D721Med (cell line): Measurements from ENCODE around the gene TBATA.

Experiments used
- DNase-seq: peaks from one replicate; pipeline ENCODE4 v3.0.0; 2011; ENCODE audit warnings: low spot score; ENCODE audit not compliant: insufficient read length
- FAIRE-seq: peaks from 2 replicates; lab custom pipeline; 2011; peaks lifted over from hg19 to GRCh38; lab: Jason Lieb, UNC
- TF ChIP-seq, protein P1 (sequence below): IDR thresholded peaks from 2 replicates; pipeline ENCODE4 v1.5.1; 2012; ENCODE audit warnings: mild to moderate bottlenecking, control low read depth; ENCODE audit not compliant: insufficient read depth; ENCODE audit errors: missing control alignments

Gene TBATA

DNA sequence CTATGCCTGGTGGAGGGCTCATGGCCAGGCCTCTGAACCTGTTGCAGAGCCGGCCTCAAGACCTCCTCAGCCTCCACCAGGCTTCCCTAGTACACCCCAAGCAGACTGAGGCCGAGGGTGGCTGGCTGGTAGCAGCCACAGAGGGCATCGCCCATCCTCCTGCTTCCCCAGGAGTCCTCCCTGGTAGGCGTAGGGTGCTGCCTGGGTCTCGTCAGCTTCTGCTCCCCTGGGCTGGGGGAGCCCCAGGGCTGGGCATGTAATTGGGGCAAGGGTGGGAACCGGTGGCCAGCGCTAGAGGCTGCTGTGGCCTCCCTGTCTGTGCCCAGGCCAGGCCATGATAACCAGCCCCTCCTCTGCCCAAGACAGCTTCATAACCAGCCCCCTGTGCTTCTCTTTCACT lies 32.6 kb downstream of the TBATA start:
- DNase-seq (no peak), FAIRE-seq (no peak)
- TF ChIP-seq, protein P1, sequence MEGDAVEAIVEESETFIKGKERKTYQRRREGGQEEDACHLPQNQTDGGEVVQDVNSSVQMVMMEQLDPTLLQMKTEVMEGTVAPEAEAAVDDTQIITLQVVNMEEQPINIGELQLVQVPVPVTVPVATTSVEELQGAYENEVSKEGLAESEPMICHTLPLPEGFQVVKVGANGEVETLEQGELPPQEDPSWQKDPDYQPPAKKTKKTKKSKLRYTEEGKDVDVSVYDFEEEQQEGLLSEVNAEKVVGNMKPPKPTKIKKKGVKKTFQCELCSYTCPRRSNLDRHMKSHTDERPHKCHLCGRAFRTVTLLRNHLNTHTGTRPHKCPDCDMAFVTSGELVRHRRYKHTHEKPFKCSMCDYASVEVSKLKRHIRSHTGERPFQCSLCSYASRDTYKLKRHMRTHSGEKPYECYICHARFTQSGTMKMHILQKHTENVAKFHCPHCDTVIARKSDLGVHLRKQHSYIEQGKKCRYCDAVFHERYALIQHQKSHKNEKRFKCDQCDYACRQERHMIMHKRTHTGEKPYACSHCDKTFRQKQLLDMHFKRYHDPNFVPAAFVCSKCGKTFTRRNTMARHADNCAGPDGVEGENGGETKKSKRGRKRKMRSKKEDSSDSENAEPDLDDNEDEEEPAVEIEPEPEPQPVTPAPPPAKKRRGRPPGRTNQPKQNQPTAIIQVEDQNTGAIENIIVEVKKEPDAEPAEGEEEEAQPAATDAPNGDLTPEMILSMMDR, result no peak

- no peak for DNase-seq
- FAIRE-seq, result no peak
- TF ChIP-seq, protein P1, result no peak
These were observed 33.2 kb downstream of the TBATA start for GRCh38 chr10:70751991-70752390.

DNA sequence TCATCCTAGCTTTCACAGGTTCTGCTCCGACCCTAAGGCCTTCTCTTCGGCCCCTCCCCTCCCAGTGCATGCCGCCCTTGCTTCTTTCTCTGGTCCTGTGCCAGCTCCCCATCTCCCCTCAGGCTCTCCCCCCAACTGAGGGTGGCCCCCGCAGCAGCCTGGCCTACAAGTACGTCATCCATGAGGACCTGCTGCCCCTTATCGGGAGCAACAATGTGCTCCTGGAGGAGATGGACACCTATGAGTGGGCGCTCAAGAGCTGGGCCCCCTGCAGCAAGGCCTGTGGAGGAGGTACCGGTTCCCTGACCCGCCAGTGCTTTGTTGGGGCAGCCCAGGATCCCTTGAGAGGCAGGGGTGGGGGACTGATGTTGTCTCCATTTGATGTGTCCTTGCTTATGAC lies 33.8 kb downstream of the TBATA start:
- DNase-seq (no peak), FAIRE-seq (no peak)
- TF ChIP-seq, protein P1, result no peak

- DNase-seq, result no peak
- no peak for FAIRE-seq
- TF ChIP-seq, protein P1, result no peak
These were observed 34.9 kb downstream of the TBATA start for GRCh38 chr10:70750156-70750703.

- FAIRE-seq, result no peak
These were observed 35.4 kb downstream of the TBATA start for GRCh38 chr10:70749756-70750155.

DNA sequence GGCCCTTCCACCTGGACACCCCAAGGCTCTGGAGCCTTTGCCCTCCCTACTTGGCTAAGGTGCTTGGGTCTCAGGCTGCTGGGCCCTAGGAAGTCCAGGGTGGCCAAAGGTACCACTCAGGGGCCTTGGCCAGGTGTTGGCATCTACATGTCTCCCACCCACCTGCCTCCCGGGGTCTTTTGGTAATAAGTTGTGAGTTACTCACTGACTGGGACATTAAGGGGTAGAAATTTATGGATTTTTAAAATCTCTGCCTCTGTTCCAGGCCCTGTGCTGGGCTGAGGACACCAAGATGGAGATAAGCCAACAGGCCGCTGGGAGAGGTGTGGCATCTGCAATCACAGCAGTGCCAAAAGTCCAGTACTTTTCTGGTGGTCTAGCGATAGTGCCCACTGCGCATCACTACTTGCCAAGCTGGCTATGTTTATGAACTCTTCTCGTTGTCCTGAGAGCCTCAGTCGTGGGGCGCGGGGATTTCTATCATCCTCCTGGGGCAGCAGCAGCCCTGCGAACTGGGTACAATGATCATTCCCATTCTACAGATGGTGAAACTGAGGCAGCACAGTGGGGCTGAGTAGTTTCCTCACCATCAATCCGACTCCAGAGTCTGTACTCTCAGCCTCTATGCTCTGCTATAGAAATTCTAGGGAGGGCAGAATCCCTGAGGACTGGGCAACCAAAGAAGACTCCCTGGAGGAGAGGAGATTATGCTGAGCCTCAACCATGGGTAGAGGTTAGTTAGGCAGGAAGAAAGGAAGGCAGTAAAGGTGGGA lies 36.2 kb downstream of the TBATA start:
- DNase-seq (no peak), FAIRE-seq (no peak)
- TF ChIP-seq, protein P1, result no peak

More at GRCh38 chr10:70749756-70750155, 35.4 kb downstream of the TBATA start:
- TF ChIP-seq, protein P1, result no peak
- DNase-seq, result no peak

- FAIRE-seq (no peak), DNase-seq (no peak)
- TF ChIP-seq, protein P1, result no peak
These were observed 36.9 kb downstream of the TBATA start for GRCh38 chr10:70748305-70748704.
